Measurements from ENCODE around the gene NCCRP1. TPM values are rescaled to one million over a fixed set of nuclear protein-coding genes. Genes with fewer than 3 reads are reported as not detected.

The NCCRP1 gene
- total RNA-seq, 4 donors from 2014 or later = 0.17 to 0.42 (median 0.39) TPM; not detected in 1

- Histone ChIP-seq H3K36me3 (no peaks in the 10 kb centered on the region), H3K27me3 (no peaks in the 10 kb centered on the region), H3K27ac (replicated peaks in 1 of 4) (no peak overlapping the region), H3K9me3 (no peaks in the 10 kb centered on the region), H3K4me3 (no peak overlapping the region), H3K4me1 (peaks cover 30 to 62% (median 62%) of the 10 kb centered on the region in 4 donors)
- WGBS = 82% methylated on average over 9 of the region's 11 CpGs
- intact Hi-C loops (cut with DNase I) = no loop called here
- DNase-seq (ENCODE audit: extremely low spot score) = no peak
- TF ChIP-seq POLR2AphosphoS5 (IDR thresholded peaks at IDR 0.05) = no peak
- TF ChIP-seq EP300 (IDR thresholded peaks at IDR 0.05) = no peak
- no peak for TF ChIP-seq POLR2A (IDR thresholded peaks at IDR 0.05; ENCODE audit: low read depth)
- TF ChIP-seq CTCF (IDR thresholded peaks at IDR 0.05) = no peak
Measured at GRCh38 chr19:39155114-39155700, 41.6 kb upstream of the NCCRP1 start.

GRCh38 chr19:39155741-39156140 is 41.0 kb upstream of the NCCRP1 start:
- Histone ChIP-seq H3K36me3 (no peaks in the 10 kb centered on the region), H3K4me1 (peaks cover 33 to 68% (median 67%) of the 10 kb centered on the region in 4 donors), H3K27me3 (no peaks in the 10 kb centered on the region), H3K27ac (replicated peaks in 1 of 4) (no peak overlapping the region), H3K9me3 (no peaks in the 10 kb centered on the region), H3K4me3 (peak overlapping the region in 1 of 4 donors; percentile 3)
- no peak for DNase-seq (ENCODE audit: extremely low spot score)
- whole genome bisulfite sequencing = 82% methylated on average over 15 of the region's 15 CpGs
- intact Hi-C loops (cut with DNase I) = no loop called here
- TF ChIP-seq POLR2AphosphoS5 (IDR thresholded peaks at IDR 0.05) = no peak
- no peak for TF ChIP-seq POLR2A (IDR thresholded peaks at IDR 0.05; ENCODE audit: low read depth)
- no peak for TF ChIP-seq EP300 (IDR thresholded peaks at IDR 0.05)

GRCh38 chr19:39156326-39157230 is 40.2 kb upstream of the NCCRP1 start:
- TF ChIP-seq POLR2A (IDR thresholded peaks at IDR 0.05; ENCODE audit: low read depth) (no peak), POLR2AphosphoS5 (IDR thresholded peaks at IDR 0.05) (no peak), CTCF (IDR thresholded peaks at IDR 0.05) (no peak), EP300 (IDR thresholded peaks at IDR 0.05) (no peak)
- peaks cover 39 to 76% (median 72%) of the 10 kb centered on the region in 4 donors for H3K4me1 ChIP-seq
- WGBS = 75% methylated on average over 8 of the region's 24 CpGs
- H3K9me3 ChIP-seq = no peaks in the 10 kb centered on the region
- no peaks in the 10 kb centered on the region for H3K36me3 ChIP-seq
- DNase-seq (ENCODE audit: extremely low spot score) = no peak
- intact Hi-C loops (cut with DNase I) = no loop called here
- H3K4me3 ChIP-seq = peak overlapping the region in 1 of 4 donors; percentile 3
- peak overlapping the region in 1 of 4 donors; percentile 36 for H3K27ac ChIP-seq (replicated peaks in 1 of 4)
- H3K27me3 ChIP-seq = no peaks in the 10 kb centered on the region

- no peaks in the 10 kb centered on the region for H3K9me3 ChIP-seq
- WGBS = 63% methylated on average over 14 of the region's 23 CpGs
- H3K4me1 ChIP-seq = peaks cover 39 to 80% (median 74%) of the 10 kb centered on the region in 4 donors
- intact Hi-C loops (cut with DNase I) = no loop called here
- H3K36me3 ChIP-seq = no peaks in the 10 kb centered on the region
- TF ChIP-seq POLR2A (IDR thresholded peaks at IDR 0.05; ENCODE audit: low read depth) = no peak
- no peak for TF ChIP-seq EP300 (IDR thresholded peaks at IDR 0.05)
- TF ChIP-seq POLR2AphosphoS5 (IDR thresholded peaks at IDR 0.05) = no peak
- TF ChIP-seq CTCF (IDR thresholded peaks at IDR 0.05) = no peak
- DNase-seq (ENCODE audit: extremely low spot score) = no peak
- H3K27me3 ChIP-seq = no peaks in the 10 kb centered on the region
- peak overlapping the region in 2 of 4 donors; percentile 3 to 12 for H3K4me3 ChIP-seq
- no peak overlapping the region for H3K27ac ChIP-seq (replicated peaks in 1 of 4)
Measured at GRCh38 chr19:39157275-39157996, 39.3 kb upstream of the NCCRP1 start.

All from esophagus muscularis mucosa (tissue), 4 donors.